AG04450 (cell line): ENCODE data around the gene LCTL. TPM values are rescaled to one million over a fixed set of nuclear protein-coding genes. Genes with fewer than 3 reads are reported as not detected.
"Not testable (repeated sequence)": the region's sequence is repeated elsewhere in the genome, so short reads cannot be mapped to it uniquely, and the experiment has no call there.

ENCODE experiments used
- CTCF ChIA-PET: fragments of 300-600, 350-600 bp; formaldehyde crosslinking; extraction: SDS; loops from one replicate; lab custom pipeline; 2022; ENCODE audit warnings: antibody characterized with exemption, inconsistent platforms; lab: Charles Lee
- POLR2A ChIA-PET: fragments of 350-600 bp; formaldehyde crosslinking; extraction: SDS; loops from one replicate; lab custom pipeline; 2021; ENCODE audit warnings: antibody characterized with exemption, inconsistent platforms; lab: Yijun Ruan, JAX
- DNase-seq: peaks from one replicate; pipeline ENCODE4 v3.0.0-alpha.2; 2011; ENCODE audit warnings: low read depth, low spot score
- H3K27ac ChIP-seq: one replicate; pipeline ENCODE4 v1.5.1; 2012; ENCODE audit warnings: low read depth, low read length, control low read depth
- H3K27me3 ChIP-seq: one replicate; pipeline ENCODE4 v1.6.0; 2012; ENCODE audit warnings: low read length; ENCODE audit not compliant: control insufficient read depth, insufficient read depth
- H3K4me3 ChIP-seq: 2 replicates; pipeline ENCODE4 v1.5.1; 2011; ENCODE audit warnings: mild to moderate bottlenecking, low read depth, low read length, control low read depth
- H3K9me3 ChIP-seq: 2 replicates; pipeline ENCODE4 v1.5.1; 2012; ENCODE audit warnings: low read length; ENCODE audit not compliant: control insufficient read depth, insufficient read depth
- polyA plus RNA-seq: library from polyadenylated mRNA; depleted of rRNA; stranded (reverse); fragments of >200 nt; gene quantifications from 2 replicates; pipeline ENCODE4 v1.2.3, GENCODE V29; 2011; rRNA removed
- small RNA-seq: library from RNA; depleted of rRNA; stranded (forward); fragments of <200 nt; gene quantifications from one replicate; pipeline ENCODE3, GENCODE V24; 2012; ENCODE audit warnings: low read depth; ENCODE audit not compliant: insufficient read length
- TF ChIP-seq, protein P1 (sequence below): IDR thresholded peaks from 2 replicates; pipeline ENCODE4 v1.5.1; 2011; ENCODE audit warnings: low read depth, low read length, control low read depth, inconsistent platforms

LCTL gene
- polyA plus RNA-seq, 1 experiment = 6.5 TPM

DNA sequence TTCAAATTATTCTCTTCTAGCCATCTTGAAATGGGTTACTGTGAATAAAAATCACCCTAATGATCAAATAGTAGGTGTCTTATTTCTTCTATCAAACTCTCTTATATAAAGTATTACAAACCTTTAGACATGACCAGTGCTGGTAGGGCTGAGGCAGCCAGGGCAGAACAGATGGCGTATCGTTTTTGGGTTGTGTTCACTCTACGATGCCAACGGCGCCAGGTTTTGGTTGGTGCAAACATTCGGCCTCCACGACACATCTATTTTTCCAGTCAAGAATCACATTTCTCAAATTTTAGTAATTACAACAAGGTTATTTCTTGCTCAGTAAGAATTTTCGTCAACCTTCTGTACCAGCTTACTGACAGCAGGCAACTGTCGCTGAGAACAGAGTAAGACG lies 63.3 kb downstream of the LCTL start:
- Histone ChIP-seq H3K27ac (no peak overlapping the region), H3K9me3 (no peaks in the 10 kb centered on the region), H3K4me3 (peak overlapping the region; percentile 97), H3K27me3 (no peaks in the 10 kb centered on the region)
- no peak for DNase-seq
- TF ChIP-seq, protein P1, sequence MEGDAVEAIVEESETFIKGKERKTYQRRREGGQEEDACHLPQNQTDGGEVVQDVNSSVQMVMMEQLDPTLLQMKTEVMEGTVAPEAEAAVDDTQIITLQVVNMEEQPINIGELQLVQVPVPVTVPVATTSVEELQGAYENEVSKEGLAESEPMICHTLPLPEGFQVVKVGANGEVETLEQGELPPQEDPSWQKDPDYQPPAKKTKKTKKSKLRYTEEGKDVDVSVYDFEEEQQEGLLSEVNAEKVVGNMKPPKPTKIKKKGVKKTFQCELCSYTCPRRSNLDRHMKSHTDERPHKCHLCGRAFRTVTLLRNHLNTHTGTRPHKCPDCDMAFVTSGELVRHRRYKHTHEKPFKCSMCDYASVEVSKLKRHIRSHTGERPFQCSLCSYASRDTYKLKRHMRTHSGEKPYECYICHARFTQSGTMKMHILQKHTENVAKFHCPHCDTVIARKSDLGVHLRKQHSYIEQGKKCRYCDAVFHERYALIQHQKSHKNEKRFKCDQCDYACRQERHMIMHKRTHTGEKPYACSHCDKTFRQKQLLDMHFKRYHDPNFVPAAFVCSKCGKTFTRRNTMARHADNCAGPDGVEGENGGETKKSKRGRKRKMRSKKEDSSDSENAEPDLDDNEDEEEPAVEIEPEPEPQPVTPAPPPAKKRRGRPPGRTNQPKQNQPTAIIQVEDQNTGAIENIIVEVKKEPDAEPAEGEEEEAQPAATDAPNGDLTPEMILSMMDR = no peak
- POLR2A ChIA-PET = no interaction called here
- CTCF ChIA-PET = no interaction called here

DNA sequence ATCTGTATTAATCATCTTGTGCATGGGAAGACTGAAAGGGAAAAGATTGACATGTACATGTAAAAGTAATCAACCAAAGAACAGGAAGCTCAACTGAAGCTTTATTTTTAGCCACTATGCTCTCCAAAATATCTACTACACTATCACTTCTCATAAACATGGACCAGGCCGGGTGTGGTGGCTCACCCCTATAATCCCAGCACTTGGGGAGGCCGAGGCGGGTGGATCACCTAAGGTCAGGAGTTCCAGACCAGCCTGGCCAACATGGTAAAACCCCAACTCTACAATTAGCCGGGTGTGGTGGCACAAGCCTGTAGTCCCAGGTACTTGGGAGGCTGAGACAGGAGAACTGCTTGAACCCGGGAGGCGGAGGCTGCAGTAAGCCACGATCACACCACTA lies 65.5 kb downstream of the LCTL start:
- DNase-seq, H3K9me3 ChIP-seq, H3K27me3 ChIP-seq, H3K4me3 ChIP-seq, H3K27ac ChIP-seq, POLR2A ChIA-PET: not testable (repeated sequence)
- CTCF ChIA-PET = interaction anchor here (1.1 kb wide), 1 partner anchor 114 kb away, joined by 6 read pairs; the partner anchor contains the start of gene MAP2K1

DNA sequence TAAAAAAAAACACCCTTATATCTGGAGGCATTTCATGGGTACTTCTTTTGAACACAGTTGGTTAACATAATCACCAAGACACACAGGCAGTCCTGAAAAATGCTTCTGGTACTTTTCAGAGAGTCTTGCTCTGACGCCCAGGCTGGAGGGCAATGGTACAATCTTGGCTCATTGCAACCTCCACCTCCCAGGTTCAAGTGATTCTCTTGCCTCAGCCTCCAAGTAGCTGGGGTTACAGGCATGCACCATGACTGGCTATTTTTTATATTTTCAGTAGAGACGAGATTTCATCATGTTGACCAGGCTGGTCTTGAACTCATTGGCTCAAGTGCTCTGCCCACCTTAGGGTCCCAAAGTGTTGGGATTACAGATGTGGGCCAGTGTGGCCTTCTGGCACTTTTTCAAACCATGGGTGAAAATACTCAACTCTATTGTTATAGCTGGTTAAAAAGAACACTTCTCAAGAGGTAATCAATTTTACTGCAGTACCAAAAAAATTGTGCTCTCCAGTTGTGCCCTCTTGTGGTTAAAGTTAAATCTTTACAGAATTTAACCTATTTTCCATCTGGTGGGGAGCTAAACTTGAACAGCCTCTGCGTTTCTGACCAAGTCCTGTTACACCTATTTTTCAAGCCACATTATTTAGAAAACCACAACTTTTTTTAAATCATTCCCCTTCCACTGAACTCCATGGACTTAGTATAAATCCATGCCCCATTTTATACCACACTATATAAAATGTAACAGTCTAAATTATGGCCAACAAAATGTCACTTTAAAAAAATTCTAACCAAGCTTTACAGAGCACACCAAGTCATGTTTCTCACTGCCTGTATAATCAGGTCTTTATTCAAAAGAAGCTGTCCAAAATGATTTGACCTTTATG lies 67.1 kb downstream of the LCTL start:
- no peaks in the 10 kb centered on the region for H3K9me3 ChIP-seq
- no peak for DNase-seq
- CTCF ChIA-PET = interaction anchor here (0.6 to 3.8 kb wide), 34 partner anchors 8 to 1604 kb away, joined by 3 to 44 read pairs (median 4); partner anchors contain the start of genes LCTL, MAP2K1 and TIPIN
- H3K4me3 ChIP-seq = no peak overlapping the region
- TF ChIP-seq, protein P1 = peak; percentile 57
- POLR2A ChIA-PET = interaction anchor here (0.8 to 3.5 kb wide), 3 partner anchors 39 to 112 kb away, joined by 3 to 20 read pairs (median 3); partner anchors contain the start of gene MAP2K1
- no peaks in the 10 kb centered on the region for H3K27me3 ChIP-seq
- H3K27ac ChIP-seq = peak overlapping the region; percentile 63

Small RNA genes within 50 kb of the gene (small RNA-seq; reads per million reads assigned to genes)
- not detected for gene RF01159
- gene SNORD16 = not detected
- gene SNORD18A = not detected
- gene SNORD18B = not detected
- not detected for gene SNORD18C

Other genes starting within 250 kb of the LCTL start
- gene TIPIN, start 209.3 kb downstream of the LCTL start, polyA plus RNA-seq = 7.5 and 10.4 TPM in 2 replicates
- gene MAP2K1, start 179.1 kb downstream of the LCTL start, polyA plus RNA-seq = 18.4 and 18.8 TPM in 2 replicates
- 26.5 and 31.3 TPM in 2 replicates for gene SNAPC5, start 68.2 kb downstream of the LCTL start, polyA plus RNA-seq
- 5,001 and 5,274 TPM in 2 replicates for gene RPL4, start 61.1 kb downstream of the LCTL start, polyA plus RNA-seq
- 11.2 and 18.1 TPM in 2 replicates for gene ZWILCH, start 60.7 kb downstream of the LCTL start, polyA plus RNA-seq
- 1.8 and 2.2 TPM in 2 replicates for gene SMAD6, start 136.2 kb upstream of the LCTL start, polyA plus RNA-seq